Mammary epithelial cell (primary cell): ENCODE results near the gene UBE2S.

Source experiments
- EZH2 ChIP-seq: IDR thresholded peaks from 2 replicates; pipeline ENCODE4 v1.6.1; 2012; ENCODE audit warnings: low read length, inconsistent platforms, borderline replicate concordance
- TF ChIP-seq, protein P1 (sequence below), 2 donors: IDR thresholded peaks in 1 of 2; conservative IDR thresholded peaks in 1 of 2; 2 replicates each; pipeline ENCODE4 v1.5.1; 2011 to 2012; ENCODE audit warnings: inconsistent platforms in 2 of 2, low read length in 2 of 2, mild to moderate bottlenecking in 2 of 2, control low read depth in 1 of 2, low read depth in 1 of 2; ENCODE audit not compliant: insufficient read depth in 1 of 2; ENCODE audit errors: extremely low read depth in 1 of 2

DNA sequence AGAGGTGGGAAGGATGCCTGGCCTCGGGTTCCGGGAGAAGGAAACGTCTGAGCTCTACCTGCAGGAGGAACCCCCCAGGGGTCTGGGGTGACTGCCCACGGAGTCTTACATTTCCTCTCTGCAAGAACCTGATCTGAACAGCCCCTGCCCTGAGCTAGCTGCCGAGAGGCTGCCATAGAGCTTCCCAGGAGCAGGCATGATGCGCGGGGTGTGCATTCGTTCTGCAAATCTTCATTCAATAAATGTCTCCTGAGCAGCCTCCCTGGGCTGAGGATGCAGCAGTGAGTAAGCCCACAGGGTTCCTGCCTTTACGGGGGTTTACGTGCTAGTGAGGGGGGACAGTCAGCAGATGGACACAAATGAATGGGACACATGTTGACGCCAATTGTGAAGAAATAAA is 37.1 kb upstream of the UBE2S start:
- TF ChIP-seq, protein P1, sequence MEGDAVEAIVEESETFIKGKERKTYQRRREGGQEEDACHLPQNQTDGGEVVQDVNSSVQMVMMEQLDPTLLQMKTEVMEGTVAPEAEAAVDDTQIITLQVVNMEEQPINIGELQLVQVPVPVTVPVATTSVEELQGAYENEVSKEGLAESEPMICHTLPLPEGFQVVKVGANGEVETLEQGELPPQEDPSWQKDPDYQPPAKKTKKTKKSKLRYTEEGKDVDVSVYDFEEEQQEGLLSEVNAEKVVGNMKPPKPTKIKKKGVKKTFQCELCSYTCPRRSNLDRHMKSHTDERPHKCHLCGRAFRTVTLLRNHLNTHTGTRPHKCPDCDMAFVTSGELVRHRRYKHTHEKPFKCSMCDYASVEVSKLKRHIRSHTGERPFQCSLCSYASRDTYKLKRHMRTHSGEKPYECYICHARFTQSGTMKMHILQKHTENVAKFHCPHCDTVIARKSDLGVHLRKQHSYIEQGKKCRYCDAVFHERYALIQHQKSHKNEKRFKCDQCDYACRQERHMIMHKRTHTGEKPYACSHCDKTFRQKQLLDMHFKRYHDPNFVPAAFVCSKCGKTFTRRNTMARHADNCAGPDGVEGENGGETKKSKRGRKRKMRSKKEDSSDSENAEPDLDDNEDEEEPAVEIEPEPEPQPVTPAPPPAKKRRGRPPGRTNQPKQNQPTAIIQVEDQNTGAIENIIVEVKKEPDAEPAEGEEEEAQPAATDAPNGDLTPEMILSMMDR (conservative IDR thresholded peaks at IDR 0.05 in 1 of 2, IDR thresholded peaks at IDR 0.05 in 1 of 2; ENCODE audit: extremely low read depth in 1 of 2, insufficient read depth in 1 of 2, low read depth in 1 of 2, low read length in 2 of 2) = no peak
- peak; percentile 28 for TF ChIP-seq EZH2
